OCI-LY1 (cell line): Measurements from ENCODE around the gene SHANK3.

ENCODE experiments used
- EZH2 ChIP-seq: fragments of 200-600 bp; sonication (generic), shearing (Covaris generic); IDR thresholded peaks from 2 replicates; pipeline ENCODE4 v1.8.0; 2017; ENCODE audit warnings: borderline replicate concordance, mixed run types, mild to moderate bottlenecking, antibody characterized with exemption, low read length, moderate library complexity, mixed read lengths
- TF ChIP-seq, protein P1 (sequence below): fragments of 200-600 bp; sonication (generic), shearing (Covaris generic); IDR thresholded peaks from 2 replicates; pipeline ENCODE4 v1.5.1; 2017; ENCODE audit warnings: mild to moderate bottlenecking, antibody characterized with exemption, low read length, moderate library complexity, mixed read lengths

DNA sequence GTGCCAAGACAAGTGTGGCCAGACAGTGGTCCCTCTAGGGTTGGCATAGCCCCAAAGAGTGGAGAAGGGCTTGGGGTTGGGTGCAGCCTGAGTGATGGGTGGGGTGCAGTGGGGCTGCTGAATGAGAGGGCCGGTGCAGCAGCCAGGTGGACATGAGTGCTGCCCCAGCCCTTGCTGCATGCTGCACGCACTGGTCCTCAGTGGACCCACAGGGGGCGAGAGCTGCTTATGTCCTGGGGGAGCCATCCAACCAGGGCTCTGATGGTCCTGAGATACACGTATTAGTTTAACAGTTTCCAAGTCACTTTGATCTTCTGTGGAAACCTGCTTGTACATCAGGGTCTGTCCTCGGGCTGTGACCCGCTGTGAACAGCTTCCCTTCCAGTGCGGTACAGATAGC is 41.5 kb downstream of the SHANK3 start:
- TF ChIP-seq, protein P1, sequence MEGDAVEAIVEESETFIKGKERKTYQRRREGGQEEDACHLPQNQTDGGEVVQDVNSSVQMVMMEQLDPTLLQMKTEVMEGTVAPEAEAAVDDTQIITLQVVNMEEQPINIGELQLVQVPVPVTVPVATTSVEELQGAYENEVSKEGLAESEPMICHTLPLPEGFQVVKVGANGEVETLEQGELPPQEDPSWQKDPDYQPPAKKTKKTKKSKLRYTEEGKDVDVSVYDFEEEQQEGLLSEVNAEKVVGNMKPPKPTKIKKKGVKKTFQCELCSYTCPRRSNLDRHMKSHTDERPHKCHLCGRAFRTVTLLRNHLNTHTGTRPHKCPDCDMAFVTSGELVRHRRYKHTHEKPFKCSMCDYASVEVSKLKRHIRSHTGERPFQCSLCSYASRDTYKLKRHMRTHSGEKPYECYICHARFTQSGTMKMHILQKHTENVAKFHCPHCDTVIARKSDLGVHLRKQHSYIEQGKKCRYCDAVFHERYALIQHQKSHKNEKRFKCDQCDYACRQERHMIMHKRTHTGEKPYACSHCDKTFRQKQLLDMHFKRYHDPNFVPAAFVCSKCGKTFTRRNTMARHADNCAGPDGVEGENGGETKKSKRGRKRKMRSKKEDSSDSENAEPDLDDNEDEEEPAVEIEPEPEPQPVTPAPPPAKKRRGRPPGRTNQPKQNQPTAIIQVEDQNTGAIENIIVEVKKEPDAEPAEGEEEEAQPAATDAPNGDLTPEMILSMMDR = no peak
- no peak for TF ChIP-seq EZH2
